NCI-H146 treated with DMSO at 0.1 percent for 48 hours (cell line): Measurements from ENCODE around the gene TAF1.
"Not testable (repeated sequence)": the region's sequence is repeated elsewhere in the genome, so short reads cannot be mapped to it uniquely, and the experiment has no call there.

ENCODE experiments used
- DNase-seq: peaks from one replicate; lab custom pipeline; 2025; ENCODE audit not compliant: unreplicated experiment; lab: John Stamatoyannopoulos, UW

TAF1 gene

GRCh38 chrX:71438750-71439149 lies 72.6 kb downstream of the TAF1 start:
- DNase-seq: no peak

- DNase-seq: no peak
Measured at GRCh38 chrX:71439420-71439819, 73.3 kb downstream of the TAF1 start.

DNA sequence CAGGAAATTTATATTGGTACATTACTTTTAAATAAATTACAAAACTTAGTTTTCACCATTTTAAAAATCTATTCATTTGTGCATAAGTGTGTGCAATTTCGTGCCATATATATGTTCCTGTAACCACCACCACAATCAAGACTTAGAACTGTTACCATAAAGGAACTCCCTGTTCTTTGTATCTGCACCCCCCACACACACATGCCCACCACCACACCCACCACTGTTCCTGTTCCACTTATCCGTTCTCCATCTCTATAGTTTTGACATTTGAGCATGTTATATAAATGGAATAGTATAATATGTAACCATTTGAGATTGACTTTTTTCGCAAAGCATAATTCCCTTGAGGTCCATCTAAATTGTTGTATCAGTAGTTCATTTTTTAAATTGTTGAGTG lies 73.7 kb downstream of the TAF1 start:
- no peak for DNase-seq

- no peak for DNase-seq
Measured at GRCh38 chrX:71440401-71440800, 74.2 kb downstream of the TAF1 start.

DNA sequence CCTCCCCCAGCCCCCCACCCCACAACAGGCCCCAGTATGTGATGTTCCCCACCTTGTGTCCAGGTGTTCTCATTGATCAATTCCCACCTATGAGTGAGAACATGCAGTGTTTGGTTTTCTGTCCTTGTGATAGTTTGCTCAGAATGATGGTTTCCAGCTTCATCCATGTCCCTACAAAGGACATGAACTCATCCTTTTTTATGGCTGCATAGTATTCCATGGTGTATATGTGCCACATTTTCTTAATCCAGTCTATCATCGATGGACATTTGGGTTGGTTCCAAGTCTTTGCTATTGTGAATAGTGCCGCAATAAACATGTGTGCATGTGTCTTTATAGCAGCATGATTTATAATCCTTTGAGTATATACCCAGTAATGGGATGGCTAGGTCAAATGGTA lies 75.7 kb downstream of the TAF1 start:
- not testable (repeated sequence) for DNase-seq

GRCh38 chrX:71450433-71451106 lies 84.4 kb downstream of the TAF1 start:
- DNase-seq: no peak

DNA sequence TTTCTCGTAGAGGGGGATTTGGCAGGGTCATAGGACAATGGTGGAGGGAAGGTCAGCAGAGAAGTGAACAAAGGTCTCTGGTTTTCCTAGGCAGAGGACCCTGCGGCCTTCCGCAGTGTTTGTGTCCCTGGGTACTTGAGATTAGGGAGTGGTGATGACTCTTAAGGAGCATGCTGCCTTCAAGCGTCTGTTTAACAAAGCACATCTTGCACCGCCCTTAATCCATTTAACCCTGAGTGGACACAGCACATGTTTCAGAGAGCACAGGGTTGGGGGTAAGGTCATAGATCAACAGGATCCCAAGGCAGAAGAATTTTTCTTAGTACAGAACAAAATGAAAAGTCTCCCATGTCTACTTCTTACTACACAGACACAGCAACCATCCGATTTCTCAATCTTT lies 85.4 kb downstream of the TAF1 start:
- DNase-seq: not testable (repeated sequence)

DNA sequence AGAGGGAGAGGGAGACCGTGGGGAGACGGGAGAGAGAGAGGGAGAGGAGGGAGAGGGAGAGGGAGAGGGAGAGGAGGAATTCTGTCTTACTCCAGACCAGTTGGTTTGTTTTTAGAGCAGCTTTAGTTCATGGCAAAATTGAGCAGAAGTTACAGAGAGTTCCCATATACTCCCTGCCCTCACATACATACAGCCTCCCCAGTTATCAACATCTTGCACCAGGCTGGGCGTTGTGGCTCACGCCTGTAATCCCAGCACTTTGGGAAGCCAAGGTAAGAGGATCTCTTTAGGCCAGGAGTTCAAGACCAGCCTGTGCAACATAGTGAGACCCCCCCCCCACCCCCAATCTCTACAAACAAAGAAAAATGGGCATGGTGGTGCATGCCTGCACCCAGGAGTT lies 86.9 kb downstream of the TAF1 start:
- DNase-seq: no peak

DNA sequence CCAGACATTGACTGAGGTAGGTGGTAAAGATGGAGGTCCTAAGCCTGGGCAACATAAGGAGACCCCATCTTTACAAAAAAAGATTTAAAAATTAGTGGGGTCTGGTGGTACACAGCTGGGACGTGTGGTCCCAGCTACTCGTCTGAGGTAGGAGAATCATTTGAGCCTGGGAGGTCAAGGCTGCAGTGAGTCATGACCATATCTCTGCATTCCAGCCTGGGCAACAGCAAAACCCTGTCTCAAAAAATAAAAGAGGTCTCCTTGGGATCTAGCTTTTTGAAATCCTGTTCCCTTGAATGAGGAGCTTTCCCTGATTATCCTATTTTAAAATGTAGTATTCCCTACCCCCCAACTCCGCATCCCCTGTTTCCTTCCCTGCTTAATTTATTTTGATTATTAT lies 88.1 kb downstream of the TAF1 start:
- no peak for DNase-seq

GRCh38 chrX:71458866-71459265 lies 92.7 kb downstream of the TAF1 start:
- DNase-seq: no peak

- no peak for DNase-seq
Measured at GRCh38 chrX:71464968-71465367, 98.8 kb downstream of the TAF1 start.

GRCh38 chrX:71466979-71467523 lies 100.9 kb downstream of the TAF1 start:
- DNase-seq: no peak

- DNase-seq: no peak
Measured at GRCh38 chrX:71475785-71476540, 109.8 kb downstream of the TAF1 start.

GRCh38 chrX:71482228-71482958 lies 116.2 kb downstream of the TAF1 start:
- no peak for DNase-seq

- no peak for DNase-seq
Measured at GRCh38 chrX:71487814-71488213, 121.7 kb downstream of the TAF1 start.

DNA sequence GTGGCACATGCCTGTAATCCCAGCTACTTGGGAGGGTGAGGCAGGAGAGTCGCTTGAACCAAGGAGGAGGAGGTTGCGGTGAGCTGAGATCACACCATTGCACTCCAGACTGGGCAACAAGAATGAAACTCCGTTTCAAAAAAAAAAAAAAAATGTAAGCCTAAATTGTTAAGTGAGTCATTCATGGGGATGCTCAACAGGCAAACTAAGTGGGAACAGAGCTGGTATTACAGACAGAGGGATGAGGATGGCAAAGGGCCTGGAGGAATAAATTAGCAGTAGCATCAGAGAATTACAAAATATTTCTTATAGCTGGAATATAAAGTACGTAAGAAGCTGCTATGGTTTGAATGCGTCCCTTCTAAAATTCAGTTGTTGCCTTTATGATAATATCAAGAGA lies 123.4 kb downstream of the TAF1 start:
- no peak for DNase-seq

DNA sequence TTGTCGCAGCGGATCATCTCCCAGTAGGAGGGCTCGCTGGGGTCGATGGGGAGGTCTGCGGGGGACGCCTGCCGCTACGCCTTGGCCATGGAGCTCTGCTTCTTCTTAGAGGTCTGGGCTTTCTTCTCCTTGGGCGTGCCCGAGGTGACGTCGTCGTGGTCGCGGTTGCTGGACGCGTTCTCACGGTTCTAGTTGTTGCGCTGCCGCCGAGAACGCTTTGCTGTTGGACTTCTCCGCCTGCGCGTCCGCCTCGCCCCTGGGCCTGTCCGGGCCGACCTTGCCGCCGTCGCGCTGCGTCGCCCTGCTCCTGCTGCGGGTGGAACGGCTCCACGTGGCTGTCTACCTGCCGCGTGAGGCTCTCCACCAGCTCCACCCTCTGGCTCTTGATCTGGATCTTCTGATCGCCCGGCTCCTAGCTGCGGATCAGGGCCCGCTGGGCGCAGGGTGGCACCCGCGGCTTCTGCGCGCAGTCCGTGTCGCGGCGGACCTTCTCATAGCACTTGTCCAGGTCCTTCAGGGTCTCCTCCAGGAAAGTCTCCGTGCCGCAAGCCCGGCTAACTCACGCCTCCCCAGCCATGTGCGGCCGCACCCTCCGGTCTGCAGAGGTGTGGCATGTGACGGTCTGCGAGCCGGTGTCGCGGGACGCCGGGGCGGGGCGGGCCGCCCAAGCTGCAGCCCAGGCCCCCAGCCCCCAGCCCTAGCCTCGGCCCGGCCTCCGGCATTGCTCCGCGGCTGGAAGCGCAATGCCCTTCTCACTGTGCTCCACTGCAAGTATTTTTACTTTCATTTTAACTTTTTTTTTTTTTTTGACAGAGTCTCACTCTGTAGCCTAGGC lies 126.3 kb downstream of the TAF1 start:
- no peak for DNase-seq

DNA sequence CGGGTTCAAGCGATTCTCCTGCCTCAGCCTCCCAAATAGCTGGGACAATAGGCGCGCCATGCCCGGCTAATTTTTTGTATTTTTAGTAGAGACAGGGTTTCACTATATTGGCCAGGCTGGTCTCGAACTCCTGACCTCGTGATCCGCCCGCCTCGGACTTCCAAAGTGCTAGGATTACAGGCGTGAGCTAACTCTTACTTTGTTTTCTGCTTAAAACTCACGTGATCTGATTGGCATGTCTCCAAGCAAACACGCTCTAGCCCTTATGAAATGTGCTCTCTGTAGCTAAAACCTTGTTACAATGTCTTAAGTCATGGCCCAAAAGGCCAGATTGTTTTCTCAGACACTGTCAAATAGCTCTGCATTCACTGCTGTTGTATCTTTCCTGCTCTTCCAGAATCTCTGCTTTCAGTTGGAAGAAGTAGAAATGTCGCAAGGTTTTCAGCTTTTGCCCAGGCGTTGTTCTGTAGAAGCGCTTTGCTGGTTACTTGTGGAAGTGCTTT lies 127.0 kb downstream of the TAF1 start:
- DNase-seq: no peak

DNA sequence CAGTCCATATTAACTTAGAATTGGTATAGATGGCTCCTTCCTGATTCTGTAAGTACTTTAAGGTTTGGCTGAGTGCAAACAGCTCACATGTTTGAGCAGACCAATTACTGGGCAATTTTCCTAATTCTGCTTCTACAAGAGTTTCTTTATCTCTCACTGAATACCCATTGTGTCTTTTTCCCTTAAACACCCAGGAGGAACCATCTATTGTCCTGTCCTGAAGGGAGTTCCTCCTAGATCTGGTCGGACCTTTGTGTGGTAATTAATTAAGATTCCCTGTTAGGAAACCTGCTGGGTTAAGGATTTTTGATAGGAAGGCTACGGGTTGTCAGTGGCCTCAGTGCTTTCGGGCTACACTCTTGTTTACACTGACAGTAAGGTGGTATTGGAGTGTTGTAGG lies 129.8 kb downstream of the TAF1 start:
- DNase-seq: peak; percentile 6

GRCh38 chrX:71496476-71496875 lies 130.3 kb downstream of the TAF1 start:
- no peak for DNase-seq

- DNase-seq: not testable (repeated sequence)
Measured at GRCh38 chrX:71502080-71502479, 135.9 kb downstream of the TAF1 start.
